Activated CD8-positive, alpha-beta memory T cell treated with anti-CD3 and anti-CD28 coated beads, Interleukin-2, amount 50 U/mL, for 1 hour (primary cell): ENCODE data around the gene DGLUCY.
"Not testable (repeated sequence)": the region's sequence is repeated elsewhere in the genome, so short reads cannot be mapped to it uniquely, and the experiment has no call there.

Source experiments
- DNase-seq: peaks from one replicate; pipeline ENCODE4 v3.0.0-alpha.2; 2020; ENCODE audit errors: extremely low read depth

DGLUCY gene

GRCh38 chr14:91113829-91114078 lies at the start of gene DGLUCY:
Gene DGLUCY, plus strand, starts transcription at chr14:91114073. Its CDS starts 46,222 bp downstream, at chr14:91160295.
- no peak for DNase-seq

- DNase-seq = no peak
Observed at GRCh38 chr14:91065266-91065665, 48.6 kb upstream of the DGLUCY start.

- DNase-seq = peak; percentile 12
Observed at GRCh38 chr14:91067186-91067585, 46.7 kb upstream of the DGLUCY start.

- DNase-seq = no peak
Observed at GRCh38 chr14:91068642-91069041, 45.2 kb upstream of the DGLUCY start.

GRCh38 chr14:91070572-91070971 lies 43.3 kb upstream of the DGLUCY start:
- DNase-seq = no peak

- DNase-seq = no peak
Observed at GRCh38 chr14:91075553-91075952, 38.3 kb upstream of the DGLUCY start.

- DNase-seq = no peak
Observed at GRCh38 chr14:91078095-91078737, 35.7 kb upstream of the DGLUCY start.

GRCh38 chr14:91080071-91080470 lies 33.8 kb upstream of the DGLUCY start:
- DNase-seq = no peak

GRCh38 chr14:91082282-91082681 lies 31.6 kb upstream of the DGLUCY start:
- DNase-seq = no peak

- DNase-seq = no peak
Observed at GRCh38 chr14:91084516-91084915, 29.4 kb upstream of the DGLUCY start.

- DNase-seq = not testable (repeated sequence)
Observed at GRCh38 chr14:91087470-91087869, 26.4 kb upstream of the DGLUCY start.

GRCh38 chr14:91088585-91089235 lies 25.2 kb upstream of the DGLUCY start:
- DNase-seq = no peak

GRCh38 chr14:91089958-91090535 lies 23.8 kb upstream of the DGLUCY start:
- no peak for DNase-seq

- DNase-seq = no peak
Observed at GRCh38 chr14:91090743-91091142, 23.1 kb upstream of the DGLUCY start.

- DNase-seq = no peak
Observed at GRCh38 chr14:91092073-91092472, 21.8 kb upstream of the DGLUCY start.

- DNase-seq = not testable (repeated sequence)
Observed at GRCh38 chr14:91093743-91094472, 20.0 kb upstream of the DGLUCY start.

- DNase-seq = no peak
Observed at GRCh38 chr14:91094772-91095171, 19.1 kb upstream of the DGLUCY start.

GRCh38 chr14:91095178-91095577 lies 18.7 kb upstream of the DGLUCY start:
- DNase-seq = no peak

- DNase-seq = not testable (repeated sequence)
Observed at GRCh38 chr14:91097657-91098056, 16.2 kb upstream of the DGLUCY start.

GRCh38 chr14:91098591-91098990 lies 15.3 kb upstream of the DGLUCY start:
- DNase-seq = no peak

GRCh38 chr14:91100102-91100501 lies 13.8 kb upstream of the DGLUCY start:
- no peak for DNase-seq

GRCh38 chr14:91103116-91103515 lies 10.8 kb upstream of the DGLUCY start:
- no peak for DNase-seq
